Limb (tissue), 2 donors: ENCODE results near the gene GLCCI1.
"Not testable (repeated sequence)": the region's sequence is repeated elsewhere in the genome, so short reads cannot be mapped to it uniquely, and the experiment has no call there.

Experiments
- DNase-seq, 2 donors: peaks; one replicate each; pipeline ENCODE4 v3.0.0-alpha.2; 2016; ENCODE audit errors: extremely low spot score in 2 of 2

Gene GLCCI1

DNA sequence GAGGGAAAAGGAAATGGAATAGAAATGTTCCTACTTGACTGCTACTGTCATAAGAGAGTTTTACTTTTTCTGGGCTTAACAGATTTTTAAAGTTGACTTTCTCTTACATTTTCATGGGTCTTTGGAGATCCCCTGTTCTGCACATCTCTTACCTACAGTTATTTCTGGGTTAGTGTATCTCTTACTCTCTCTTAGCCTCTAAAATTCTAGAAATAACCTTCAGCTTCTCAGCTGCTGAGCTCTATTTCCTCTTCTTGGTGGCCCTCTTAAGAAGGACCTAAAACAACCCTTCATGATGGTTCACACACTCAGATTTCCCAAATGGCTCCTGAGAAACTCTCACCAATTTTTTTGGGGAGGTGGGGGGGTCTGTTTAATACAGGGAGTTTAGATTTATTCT is 79.5 kb downstream of the GLCCI1 start:
- DNase-seq, result not testable (repeated sequence)

DNA sequence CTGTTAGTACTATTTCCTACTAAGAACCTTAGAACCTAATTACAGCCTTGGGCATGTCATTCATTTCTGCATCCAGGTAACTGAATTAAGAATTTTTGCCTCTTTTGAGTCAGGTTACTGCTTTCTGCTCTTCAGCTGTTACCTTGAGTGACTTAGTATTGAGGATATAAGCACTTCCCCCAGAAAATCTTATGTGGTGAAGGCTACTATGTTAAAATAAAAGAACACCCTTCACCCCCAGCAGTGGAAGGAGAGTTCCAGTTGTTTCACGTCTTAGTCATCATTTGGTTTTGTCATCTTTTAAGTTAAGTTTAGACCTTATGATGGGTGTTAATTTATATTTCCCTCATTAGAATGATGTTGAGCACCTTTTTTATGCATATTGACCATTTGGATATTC is 82.8 kb downstream of the GLCCI1 start:
- DNase-seq, result no peak

DNA sequence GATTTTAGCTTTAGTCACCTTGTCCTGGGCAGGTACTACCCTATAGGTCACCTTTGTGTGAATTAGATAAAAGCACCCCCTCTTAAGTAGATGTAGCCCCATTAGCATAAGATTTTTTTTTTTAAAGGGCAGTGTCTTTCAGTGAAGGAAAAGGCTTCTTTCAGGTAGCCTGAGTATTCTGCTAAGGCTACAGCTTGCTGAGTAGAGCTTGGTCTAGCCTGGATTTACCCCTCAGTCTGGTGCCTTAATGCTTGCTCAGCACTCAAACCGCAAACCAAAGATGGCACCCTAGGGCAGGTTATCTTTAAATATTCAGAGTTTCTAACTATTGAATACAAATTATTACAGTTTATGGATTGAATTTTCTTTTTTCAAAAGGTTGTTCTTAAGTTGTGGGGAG is 83.4 kb downstream of the GLCCI1 start:
- DNase-seq, result no peak

DNA sequence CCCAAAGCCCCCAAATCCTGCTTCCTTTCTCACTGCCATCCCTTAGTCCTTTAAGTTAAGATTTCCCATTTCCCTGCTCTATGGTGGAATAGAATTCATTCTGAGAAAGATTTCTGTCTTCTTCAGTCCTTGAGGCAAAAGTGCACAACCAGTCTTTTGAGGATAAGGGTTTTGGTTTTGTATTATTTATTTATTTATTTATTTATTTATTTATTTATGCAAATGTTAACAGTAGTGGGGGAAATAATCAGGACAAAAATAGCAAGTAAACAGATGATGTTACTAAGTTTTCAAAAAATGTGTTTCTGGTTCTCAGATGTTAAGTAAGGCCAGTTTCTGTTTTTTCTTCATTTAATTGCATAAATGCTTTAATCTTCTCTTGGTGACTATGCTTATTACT is 84.2 kb downstream of the GLCCI1 start:
- DNase-seq, result no peak

DNA sequence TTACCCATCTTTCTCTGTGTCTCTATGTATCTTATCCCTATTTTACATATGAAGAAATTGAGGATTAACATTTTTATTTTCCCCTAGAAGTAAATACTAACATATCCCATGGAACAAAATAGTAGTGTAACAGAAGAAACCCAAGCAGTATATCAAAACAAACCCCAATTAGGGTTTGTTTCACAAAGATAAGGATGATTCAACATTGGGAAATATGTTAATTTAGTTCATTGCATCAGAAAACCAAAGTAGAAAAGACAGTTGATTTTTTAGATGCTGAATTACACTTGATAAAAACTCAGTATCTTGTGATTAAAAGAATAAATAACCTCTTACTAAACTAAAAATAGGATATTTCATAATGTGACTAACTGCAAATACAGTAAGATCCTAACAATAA is 87.8 kb downstream of the GLCCI1 start:
- no peak for DNase-seq

DNA sequence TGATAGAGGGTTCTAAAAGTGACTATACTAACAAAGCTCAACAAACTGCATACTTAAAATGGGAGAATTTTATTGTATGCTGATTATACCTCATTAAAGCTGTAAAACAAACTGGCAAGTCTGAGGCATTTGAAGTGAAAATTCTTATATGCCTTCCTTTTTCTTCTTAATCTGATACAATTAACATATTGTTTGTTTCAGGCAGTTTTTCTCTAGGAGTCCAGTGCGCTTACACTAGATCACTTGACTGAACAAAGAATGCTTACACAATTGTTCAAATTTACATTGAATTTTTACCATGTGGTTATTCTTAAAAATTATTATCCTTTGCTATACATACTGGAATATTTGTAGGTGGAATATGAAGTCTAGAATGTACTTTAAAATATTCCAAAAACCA is 89.0 kb downstream of the GLCCI1 start:
- no peak for DNase-seq

DNA sequence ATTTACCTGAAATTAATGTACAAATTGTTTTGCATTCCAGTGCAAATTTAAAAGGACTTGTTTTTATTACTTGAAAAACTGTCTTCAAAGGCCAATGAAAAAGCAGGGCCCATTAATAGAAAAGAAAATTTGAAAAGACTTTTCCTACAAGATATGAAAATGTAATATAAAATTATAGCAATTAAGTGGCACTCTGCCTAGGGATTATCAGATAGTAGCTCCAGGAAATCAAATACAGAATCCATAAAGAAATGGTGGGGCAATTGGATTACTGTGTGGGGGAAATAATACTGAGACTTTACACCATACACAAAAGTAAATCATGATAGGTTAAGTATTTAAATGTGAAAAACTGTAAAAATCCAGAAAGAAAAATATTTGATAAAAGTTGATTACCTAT is 89.7 kb downstream of the GLCCI1 start:
- DNase-seq, result no peak

DNA sequence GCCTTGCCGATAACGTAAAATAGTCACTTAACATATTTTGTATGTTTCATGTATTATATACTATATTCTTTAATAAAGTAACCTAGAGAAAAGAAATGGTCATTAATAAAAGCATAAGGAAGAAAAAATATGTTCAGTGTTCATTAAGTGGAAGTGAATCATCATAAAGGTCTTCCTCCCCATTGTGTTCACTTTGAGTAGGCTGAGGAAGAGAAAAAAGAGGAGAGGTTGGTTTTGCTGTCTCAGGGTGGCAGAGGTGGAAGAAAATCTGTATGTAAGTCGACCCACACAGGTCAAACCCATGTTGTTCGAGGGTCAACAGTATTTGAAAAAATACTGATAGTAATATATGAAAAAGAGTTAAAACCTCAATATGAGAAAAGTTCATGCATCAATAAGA is 90.3 kb downstream of the GLCCI1 start:
- no peak for DNase-seq

DNA sequence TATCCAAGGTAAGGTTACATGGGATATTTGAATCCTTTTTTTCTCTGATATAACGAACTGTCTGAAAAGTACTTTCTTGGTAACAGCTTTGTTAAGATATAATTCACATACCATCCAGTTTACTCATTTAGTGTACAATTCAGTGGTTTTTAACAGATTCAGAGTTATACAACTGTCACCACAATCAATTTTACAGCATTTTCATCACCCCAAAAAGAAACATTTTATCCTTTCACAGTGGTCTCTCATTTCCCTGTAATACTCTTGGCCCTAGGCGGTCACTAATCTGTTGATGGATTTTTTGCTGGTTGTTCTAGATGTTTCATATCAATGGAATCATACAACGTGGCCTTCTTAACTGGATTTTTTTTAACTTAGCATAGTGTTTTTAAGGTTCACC is 91.6 kb downstream of the GLCCI1 start:
- no peak for DNase-seq

DNA sequence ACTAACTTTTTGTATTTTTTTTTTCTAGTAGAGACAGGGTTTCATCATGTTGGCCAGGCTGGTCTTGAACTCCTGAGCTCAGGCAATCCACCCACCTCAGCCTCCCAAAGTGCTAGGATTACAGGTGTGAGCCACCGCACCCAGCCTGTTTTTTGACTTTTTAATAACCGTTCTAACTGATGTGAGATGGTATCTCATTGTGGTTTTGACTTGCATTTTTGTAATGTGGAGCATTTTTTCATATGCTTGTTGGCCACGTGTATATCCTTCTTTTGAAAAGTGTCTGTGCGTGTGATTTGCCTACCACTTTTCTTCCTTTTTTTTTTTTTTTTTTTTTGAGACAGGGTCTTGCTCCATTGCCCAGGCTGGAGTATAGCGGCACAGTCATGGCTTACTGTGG is 94.7 kb downstream of the GLCCI1 start:
- not testable (repeated sequence) for DNase-seq

DNA sequence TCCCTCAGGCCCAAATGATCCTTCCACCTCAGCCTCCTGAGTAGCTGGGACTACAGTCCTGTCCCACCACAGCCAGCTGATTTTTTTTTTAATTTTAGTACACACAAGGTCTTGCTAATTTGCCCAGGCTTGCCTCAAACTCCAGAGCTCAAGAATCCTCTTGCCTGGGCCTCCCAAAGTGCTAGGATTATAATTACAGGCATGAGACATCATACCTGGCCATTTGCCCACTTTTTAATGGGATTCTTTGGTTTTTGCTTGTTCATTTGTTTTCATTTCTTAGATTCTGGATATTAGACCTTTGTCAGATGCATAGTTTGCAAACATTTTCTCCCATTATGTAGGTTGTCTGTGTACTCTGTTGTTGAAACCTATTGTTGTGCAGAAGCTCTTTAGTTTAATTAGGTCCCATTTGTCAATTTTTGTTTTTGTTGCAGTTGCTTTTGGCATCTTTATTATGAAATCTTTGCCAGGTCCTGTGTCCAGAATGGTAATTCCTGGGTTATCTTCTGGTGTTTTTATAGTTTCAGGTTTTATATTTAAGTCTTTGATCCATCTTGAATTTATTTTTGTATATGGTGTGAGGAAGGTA is 95.2 kb downstream of the GLCCI1 start:
- DNase-seq, result no peak

DNA sequence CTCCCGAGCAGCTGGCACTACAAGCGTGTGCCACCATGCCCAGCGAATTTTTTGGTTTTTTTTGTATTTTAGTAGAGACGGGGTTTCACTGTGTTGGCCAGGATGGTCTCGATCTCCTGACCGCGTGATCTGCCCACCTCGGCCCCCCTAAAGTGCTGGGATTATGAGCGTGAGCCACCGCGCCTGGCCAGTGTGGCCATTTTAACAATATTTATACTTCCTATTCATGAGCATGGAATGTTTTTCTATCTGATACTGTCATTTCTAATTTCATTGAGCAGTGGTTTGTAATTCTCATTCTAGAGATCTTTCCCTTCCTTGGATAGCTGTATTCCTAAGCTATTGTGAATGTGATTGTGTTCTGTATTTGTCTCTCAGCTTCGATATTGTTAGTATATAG is 96.2 kb downstream of the GLCCI1 start:
- no peak for DNase-seq

DNA sequence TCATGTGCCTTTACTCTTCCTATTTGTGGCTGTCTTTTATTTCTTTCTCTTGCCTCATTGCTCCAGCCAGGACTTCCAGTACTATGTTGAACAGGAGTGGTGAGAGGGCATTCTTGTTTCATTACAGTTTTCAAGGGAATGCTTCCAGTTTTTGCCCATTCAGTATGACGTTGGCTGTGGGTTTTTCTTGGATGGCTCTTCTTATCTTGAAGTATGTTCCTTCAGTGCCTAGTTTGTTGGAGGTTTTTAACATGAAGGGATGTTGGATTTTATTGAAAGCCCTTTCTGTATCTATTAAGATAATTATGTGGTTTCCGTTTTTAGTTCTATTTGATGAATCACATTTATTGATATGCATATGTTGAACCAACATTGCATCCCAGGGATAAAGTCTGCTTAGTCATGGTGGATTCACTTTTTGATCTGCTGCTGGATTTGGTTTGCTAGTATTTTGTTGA is 96.8 kb downstream of the GLCCI1 start:
- DNase-seq, result no peak

DNA sequence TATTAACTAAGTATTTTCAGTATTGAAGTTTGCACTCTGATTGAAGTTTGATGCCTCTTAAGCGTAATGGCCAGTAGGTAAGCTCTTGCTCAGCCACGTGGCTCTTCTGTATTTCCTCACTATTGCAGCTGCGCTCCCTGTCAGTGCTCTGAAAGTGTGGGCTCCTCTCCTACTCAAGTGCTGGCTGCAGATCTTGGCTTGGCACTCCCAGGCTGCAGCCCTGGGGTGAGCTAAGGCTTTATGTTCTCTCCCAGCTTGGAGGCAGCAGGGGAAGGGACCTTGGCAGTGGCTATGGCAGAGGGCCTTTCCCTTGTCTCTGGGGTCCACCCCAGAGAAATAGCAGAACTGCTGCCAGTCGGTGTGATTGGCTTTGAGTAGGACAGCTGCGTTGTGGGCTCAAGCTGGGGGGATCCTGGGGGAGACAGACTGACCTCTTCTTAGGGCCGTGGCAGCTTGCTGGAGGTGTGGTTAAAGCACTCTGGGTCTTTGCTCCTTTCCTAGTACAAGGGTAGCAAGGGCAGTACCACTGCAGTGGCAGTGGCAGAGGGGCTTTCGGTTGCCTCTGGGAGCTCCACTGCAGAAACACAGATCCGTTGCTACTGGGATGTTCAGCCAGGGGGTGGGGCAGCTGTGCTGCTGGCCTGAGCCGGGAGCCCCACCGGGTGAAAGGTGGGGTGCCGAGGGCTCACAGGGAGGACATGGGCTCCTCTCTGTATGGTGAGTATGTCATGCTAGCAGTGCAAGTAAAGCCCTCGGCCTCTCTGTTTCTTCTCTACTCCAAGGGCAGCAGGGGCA is 100.5 kb downstream of the GLCCI1 start:
- no peak for DNase-seq

DNA sequence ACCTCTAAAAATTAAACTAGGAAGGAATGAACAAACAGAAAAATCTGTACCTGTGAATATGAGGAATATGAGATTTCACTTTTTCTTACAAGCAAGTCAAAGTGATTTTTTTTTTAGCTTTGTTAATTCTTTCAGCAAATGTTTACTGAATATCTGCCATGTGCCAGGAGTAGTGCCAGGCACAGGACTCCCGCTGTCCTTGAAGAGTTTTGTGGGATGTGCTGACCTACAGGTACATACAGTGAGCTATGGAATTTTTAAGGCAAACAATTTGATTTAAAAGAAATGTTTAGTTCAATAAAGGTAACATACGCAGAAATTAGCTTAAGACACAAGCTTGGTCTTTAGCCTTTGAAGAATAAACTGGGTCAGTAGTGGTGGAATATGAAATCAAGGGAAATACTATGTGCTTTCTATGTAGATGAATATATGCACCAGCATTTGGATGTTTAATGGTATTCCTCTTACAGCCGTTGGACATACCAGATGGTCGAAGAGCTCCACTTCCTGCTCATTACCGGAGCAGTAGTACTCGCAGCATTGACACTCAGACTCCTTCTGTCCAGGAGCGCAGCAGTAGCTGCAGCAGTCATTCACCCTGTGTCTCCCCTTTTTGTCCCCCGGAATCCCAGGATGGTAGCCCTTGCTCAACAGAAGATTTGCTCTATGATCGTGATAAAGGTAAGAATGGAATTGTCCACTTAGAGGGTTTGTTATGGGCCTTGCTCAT is 102.0 kb downstream of the GLCCI1 start:
- no peak for DNase-seq

DNA sequence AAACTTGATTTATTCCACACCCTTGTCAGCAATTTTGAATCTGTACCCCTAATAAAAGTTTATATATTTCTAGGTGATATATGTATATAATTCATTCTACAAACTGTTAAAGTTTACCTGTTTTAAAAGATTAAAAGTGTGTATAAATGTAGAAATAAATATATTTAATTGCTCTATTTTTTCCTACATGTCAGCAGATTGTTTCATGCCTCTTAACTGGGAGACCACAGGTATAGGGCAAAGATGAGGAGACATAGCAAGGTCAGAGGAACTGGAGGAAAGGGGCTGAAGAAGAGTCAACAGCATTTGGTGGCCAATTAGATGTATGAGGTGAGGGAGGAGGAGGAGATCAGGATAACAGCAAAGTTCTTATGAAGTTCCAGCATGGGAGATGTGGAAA is 109.8 kb downstream of the GLCCI1 start:
- no peak for DNase-seq

DNA sequence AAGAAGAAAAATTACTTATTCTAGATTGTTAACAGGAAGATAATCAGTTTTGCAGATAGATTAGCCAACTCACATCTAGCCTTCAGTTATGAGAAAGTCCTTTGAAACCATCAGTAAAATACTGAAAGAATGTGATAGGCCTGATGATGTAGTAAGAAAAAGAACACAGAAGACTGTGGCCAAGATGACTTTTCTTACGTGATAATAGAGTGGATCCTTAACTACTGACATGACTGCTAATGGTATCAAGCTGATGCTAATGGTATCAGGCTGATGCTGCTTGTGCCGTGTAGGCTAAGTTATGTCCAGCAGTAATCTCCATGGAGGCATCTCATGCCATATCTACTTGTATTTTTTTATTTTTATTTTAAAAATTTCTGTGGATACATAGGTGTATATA is 114.2 kb downstream of the GLCCI1 start:
- no peak for DNase-seq

DNA sequence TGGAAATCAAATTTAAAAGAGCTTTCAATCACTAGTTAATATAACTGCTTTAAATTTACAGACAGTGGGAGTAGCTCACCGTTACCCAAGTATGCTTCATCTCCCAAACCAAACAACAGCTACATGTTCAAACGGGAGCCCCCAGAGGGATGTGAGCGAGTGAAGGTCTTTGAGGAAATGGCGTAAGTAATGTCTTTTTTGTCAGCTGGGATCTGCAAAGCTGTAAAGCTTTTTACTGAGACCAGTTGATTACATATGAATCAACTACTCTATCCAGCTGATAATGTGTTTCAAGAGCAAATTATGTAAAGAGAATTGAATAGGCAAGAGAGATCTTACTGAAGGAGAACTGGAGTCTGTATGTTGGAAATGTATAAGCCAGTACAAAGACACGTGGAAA is 116.2 kb downstream of the GLCCI1 start:
- DNase-seq, result no peak

DNA sequence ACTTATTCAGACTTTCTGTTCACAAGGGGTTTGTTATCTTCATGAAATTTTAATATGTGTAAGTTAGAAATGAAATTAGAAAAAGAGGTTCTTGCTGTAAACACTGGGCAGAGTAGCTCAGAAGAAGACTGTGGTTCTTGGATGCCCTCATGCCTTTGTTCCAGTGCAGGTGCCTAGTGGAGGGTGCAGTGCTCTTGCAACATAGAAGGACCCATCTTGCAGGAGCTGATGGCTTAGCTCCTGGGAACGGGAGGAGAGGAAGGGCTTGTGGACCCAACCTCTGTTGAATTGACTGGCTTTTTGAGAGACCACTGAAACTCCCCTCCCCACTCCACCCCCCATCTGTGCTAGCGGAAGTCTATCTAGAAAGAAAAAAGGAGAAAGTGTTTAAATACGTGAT is 116.8 kb downstream of the GLCCI1 start:
- no peak for DNase-seq

DNA sequence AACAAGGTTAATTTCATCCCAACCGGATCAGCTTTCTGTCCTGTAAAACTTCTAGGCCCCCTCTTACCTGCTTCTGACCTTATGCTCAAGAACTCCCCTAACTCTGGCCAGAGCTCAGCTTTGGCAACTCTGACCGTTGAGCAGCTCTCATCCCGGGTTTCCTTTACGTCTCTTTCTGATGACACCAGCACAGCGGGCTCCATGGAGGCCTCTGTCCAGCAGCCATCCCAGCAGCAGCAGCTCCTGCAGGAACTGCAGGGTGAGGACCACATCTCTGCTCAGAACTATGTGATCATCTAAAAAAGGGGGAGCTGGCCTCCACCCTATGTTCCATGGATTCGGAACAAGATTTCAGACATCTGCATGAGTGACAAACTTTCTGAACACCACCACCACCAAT is 117.6 kb downstream of the GLCCI1 start:
- DNase-seq, result no peak

DNA sequence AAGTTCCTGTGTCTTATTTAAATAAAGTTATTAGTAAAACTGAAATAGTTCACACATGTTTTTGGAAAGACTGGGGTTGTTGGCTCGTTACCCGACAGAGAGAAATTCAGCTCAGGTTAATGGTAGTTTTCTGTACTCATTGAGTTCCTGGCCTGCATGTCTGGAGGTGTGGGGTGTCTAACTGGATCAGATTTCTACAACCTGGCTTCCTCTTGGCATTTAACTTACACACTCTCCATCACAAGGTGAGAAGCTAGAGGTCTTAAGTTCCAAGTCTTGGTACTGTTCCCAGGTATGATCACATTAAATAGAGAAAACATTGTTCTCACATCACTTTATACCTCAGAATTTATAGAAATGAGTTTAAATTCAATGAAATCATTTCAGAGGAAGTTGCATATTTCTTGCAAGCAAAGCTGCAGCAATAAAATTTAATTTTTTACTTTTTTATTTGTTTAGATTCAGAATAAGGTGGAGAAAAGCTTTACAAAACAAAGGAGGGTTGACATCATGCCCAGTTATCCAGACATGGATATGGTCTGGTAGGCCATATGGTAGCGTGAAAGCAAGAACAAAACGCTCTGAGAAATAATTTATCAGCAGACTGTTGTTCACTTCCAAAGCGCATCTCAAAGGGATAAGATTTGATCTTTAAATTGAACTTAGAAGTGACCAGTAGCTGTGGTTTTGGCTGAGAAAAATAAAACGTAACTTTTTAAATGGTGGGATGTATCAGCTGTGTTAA is 120.6 kb downstream of the GLCCI1 start:
- DNase-seq, result no peak

DNA sequence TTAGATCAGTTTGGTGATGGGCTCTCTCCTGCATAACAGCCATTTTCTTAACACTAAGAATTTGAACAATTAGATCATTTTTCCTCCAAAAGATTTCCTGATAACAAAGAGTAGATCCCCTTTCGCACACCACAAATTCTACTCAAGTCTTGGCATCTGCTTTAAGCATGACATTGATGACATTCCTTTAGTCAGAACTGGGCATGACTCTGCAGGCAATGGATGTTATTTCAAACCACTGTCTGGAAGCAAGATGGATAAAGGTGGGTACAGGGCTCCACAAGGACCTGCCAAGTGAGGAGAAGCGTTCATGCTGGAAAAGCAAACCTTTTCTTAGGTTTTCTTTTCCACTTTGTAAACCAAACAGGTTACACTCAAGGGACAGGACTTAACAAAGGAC is 123.5 kb downstream of the GLCCI1 start:
- DNase-seq, result no peak
